ENCODE data around the gene CLECL1. TPM values are rescaled to one million over a fixed set of nuclear protein-coding genes. Genes with fewer than 3 reads are reported as not detected.

CLECL1 gene
- total and polyA plus RNA-seq, 2 experiments from 2014 or later, result not detected

- H3K36me3 Mint-ChIP-seq (ENCODE audit: low read depth), result no peaks in the 10 kb centered on the region; the same call in 1 of the 3 replicates
- Histone ChIP-seq H3K36me3 (ENCODE audit: insufficient read depth) (no peaks in the 10 kb centered on the region), H3K4me3 (no peak overlapping the region), H3K27me3 (ENCODE audit: insufficient read depth) (no peaks in the 10 kb centered on the region), H2AFZ (no peak overlapping the region), H3K9me2 (ENCODE audit: insufficient read depth) (no peaks in the 10 kb centered on the region), H3K79me2 (replicated peaks; ENCODE audit: insufficient read depth) (no peaks in the 10 kb centered on the region), H3K4me2 (no peak overlapping the region), H3K27ac (ENCODE audit: low read depth) (no peak overlapping the region), H3K4me1 (ENCODE audit: insufficient read depth) (no peaks in the 10 kb centered on the region), H4K20me1 (replicated peaks; ENCODE audit: insufficient read depth) (no peaks in the 10 kb centered on the region), H3F3A (replicated peaks; ENCODE audit: low read depth) (no peaks in the 10 kb centered on the region)
- no peak for DNase-seq (ENCODE audit: low spot score)
- no peaks in the 10 kb centered on the region for H3K9me3 Mint-ChIP-seq
- no peak overlapping the region for H3K27ac Mint-ChIP-seq
- ATAC-seq, result no peak
- TF ChIP-seq EZH2phosphoT487 (IDR thresholded peaks at IDR 0.05; ENCODE audit: unreplicated experiment) (no peak), ZNF462 (CRISPR knock-in tag; IDR thresholded peaks at IDR 0.05) (no peak), CTCF (conservative IDR thresholded peaks at IDR 0.05; ENCODE audit: low read depth in 2 of 2) (no peak), CREB1 (CRISPR knock-in tag; IDR thresholded peaks at IDR 0.05; ENCODE audit: low read depth) (no peak)
- TF ChIP-seq, protein P1, sequence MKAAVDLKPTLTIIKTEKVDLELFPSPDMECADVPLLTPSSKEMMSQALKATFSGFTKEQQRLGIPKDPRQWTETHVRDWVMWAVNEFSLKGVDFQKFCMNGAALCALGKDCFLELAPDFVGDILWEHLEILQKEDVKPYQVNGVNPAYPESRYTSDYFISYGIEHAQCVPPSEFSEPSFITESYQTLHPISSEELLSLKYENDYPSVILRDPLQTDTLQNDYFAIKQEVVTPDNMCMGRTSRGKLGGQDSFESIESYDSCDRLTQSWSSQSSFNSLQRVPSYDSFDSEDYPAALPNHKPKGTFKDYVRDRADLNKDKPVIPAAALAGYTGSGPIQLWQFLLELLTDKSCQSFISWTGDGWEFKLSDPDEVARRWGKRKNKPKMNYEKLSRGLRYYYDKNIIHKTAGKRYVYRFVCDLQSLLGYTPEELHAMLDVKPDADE (IDR thresholded peaks at IDR 0.05), result no peak
- peaks cover 12% of the 10 kb centered on the region; the same call in 2 of the 3 replicates for H3K4me1 Mint-ChIP-seq
- no peak overlapping the region for H3K4me3 Mint-ChIP-seq
- peaks cover 3% of the 10 kb centered on the region for H3K27me3 Mint-ChIP-seq (ENCODE audit: insufficient read depth, low read depth, poor library complexity)
These were observed 58.7 kb downstream of the CLECL1 start for GRCh38 chr12:9674226-9674590.

Measured in GM23338 (cell line).